Measurements from ENCODE around the gene NCSTN. TPM values are rescaled to one million over a fixed set of nuclear protein-coding genes. Genes with fewer than 3 reads are reported as not detected.
A peak's percentile ranks its signal among the peaks of the same experiment; 100 is the strongest.

NCSTN gene
- total RNA-seq, 1 experiment from 2014 or later, result 67.8 TPM

DNA sequence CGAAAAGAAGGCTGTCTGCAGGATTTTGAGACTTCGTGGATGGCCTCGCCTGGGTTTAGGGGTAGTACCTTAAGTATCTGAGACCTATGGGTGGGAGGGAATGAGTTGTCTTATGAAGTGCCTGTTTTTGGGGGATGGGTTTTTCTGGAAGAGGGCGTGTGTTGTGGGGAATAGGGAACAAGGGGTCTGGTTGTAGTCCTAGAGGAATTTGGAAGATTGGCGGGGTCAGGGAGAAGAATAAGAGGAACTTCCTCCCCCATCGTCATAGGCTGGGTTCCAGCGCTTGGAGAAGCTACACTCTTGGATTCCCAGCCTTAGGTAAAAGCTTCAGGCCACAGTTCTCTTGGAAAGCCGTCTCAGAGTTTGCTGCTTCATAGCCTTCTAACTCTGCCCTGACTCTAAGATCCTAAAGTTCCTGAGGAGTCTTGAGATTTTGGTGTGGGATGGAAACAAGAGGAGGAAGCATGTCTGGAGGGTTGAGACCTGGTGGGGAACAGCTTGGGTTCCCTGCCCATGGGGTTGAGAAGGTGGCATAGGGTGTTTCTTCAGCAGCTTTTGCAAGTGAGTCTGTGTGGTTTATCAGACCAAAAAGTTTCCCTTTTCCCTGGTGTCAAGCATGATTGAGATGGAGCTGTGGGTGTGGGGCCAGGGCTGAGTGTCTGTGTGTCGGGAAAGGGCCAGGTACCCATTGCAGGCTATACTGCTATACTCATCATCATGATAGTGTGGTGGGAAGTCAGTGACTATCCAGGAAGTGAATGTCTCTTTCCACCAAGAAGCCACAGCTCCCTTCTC, 59.0 kb downstream of the NCSTN start:
- no peak overlapping the region for H3K9ac ChIP-seq (ENCODE audit: extremely low read depth, insufficient read length, low read length)
- no CpG with 5 or more reads among the region's 9 CpGs for WGBS (ENCODE audit: extremely low coverage, insufficient read length, low lambda C conversion rate)
- no peak overlapping the region for H4K8ac ChIP-seq (replicated peaks; ENCODE audit: insufficient read length, low read depth, low read length)
- H4K20me1 ChIP-seq (ENCODE audit: control insufficient read depth, insufficient read depth, insufficient read length), result no peaks in the 10 kb centered on the region
- H3K79me2 ChIP-seq (ENCODE audit: insufficient read depth, low read length), result peaks cover 24% of the 10 kb centered on the region; the same call in 1 of the 2 replicates
- no peak overlapping the region for H2BK5ac ChIP-seq (ENCODE audit: insufficient read length, low read length)
- DNase-seq, result no peak
- no peak overlapping the region for H3K23ac ChIP-seq (ENCODE audit: insufficient read length, low read depth, low read length)
- H4K91ac ChIP-seq (ENCODE audit: insufficient read length, low read depth, low read length), result no peak overlapping the region
- no peaks in the 10 kb centered on the region for H3K27me3 Mint-ChIP-seq (ENCODE audit: low read depth)
- no peak overlapping the region for H3K4ac ChIP-seq (ENCODE audit: low read depth, low read length)
- H3T11ph ChIP-seq (ENCODE audit: low read length), result no peak overlapping the region
- H3K36me3 Mint-ChIP-seq (ENCODE audit: insufficient read depth in 1 of 3, low read depth in 3 of 3), result peaks cover 4 to 18% (median 4%) of the 10 kb centered on the region in 3 experiments; a peak in 6 of 7 replicates
- no peak overlapping the region for H2BK20ac ChIP-seq (ENCODE audit: low read depth, low read length, poor library complexity, severe bottlenecking)
- no peaks in the 10 kb centered on the region for H3K9me3 Mint-ChIP-seq
- peaks cover 69% of the 10 kb centered on the region in 2 experiments for H3K4me1 Mint-ChIP-seq
- no peak overlapping the region for H3K14ac ChIP-seq (ENCODE audit: insufficient read depth, low read length)
- H4K5ac ChIP-seq (ENCODE audit: insufficient read length, low read depth, low read length), result no peak overlapping the region
- peaks cover 17% of the 10 kb centered on the region for H3K23me2 ChIP-seq (ENCODE audit: insufficient read length, low read depth, low read length, poor library complexity, severe bottlenecking)
- no peak overlapping the region for H3K27ac ChIP-seq (ENCODE audit: insufficient read length, low read depth, low read length)
- H2BK15ac ChIP-seq (ENCODE audit: low read depth, low read length), result no peak overlapping the region
- H3K18ac ChIP-seq (ENCODE audit: insufficient read length, low read depth, low read length), result no peak overlapping the region
- H2BK12ac ChIP-seq (ENCODE audit: insufficient read length, low read depth, low read length), result no peak overlapping the region
- peaks cover 27% of the 10 kb centered on the region; the same call in 1 of the 2 replicates for H3K4me1 ChIP-seq (ENCODE audit: insufficient read depth, low read length)
- H3K27ac Mint-ChIP-seq, result peak overlapping the region in 1 of 3 experiments; percentile 32; a peak in 1 of 7 replicates
- no peaks in the 10 kb centered on the region for H3K79me1 ChIP-seq (ENCODE audit: insufficient read depth, low read depth, low read length, poor library complexity, severe bottlenecking)
- peak overlapping the region; percentile 95 for H3K4me2 ChIP-seq (ENCODE audit: insufficient read depth, insufficient read length, low read length)
- H2BK120ac ChIP-seq (ENCODE audit: low read depth, low read length, poor library complexity, severe bottlenecking), result no peak overlapping the region
- no peaks in the 10 kb centered on the region for H3K27me3 ChIP-seq (ENCODE audit: insufficient read depth, low read length)
- no peak overlapping the region for H3K56ac ChIP-seq (ENCODE audit: insufficient read length, low read depth, low read length)
- TF ChIP-seq, protein P1, sequence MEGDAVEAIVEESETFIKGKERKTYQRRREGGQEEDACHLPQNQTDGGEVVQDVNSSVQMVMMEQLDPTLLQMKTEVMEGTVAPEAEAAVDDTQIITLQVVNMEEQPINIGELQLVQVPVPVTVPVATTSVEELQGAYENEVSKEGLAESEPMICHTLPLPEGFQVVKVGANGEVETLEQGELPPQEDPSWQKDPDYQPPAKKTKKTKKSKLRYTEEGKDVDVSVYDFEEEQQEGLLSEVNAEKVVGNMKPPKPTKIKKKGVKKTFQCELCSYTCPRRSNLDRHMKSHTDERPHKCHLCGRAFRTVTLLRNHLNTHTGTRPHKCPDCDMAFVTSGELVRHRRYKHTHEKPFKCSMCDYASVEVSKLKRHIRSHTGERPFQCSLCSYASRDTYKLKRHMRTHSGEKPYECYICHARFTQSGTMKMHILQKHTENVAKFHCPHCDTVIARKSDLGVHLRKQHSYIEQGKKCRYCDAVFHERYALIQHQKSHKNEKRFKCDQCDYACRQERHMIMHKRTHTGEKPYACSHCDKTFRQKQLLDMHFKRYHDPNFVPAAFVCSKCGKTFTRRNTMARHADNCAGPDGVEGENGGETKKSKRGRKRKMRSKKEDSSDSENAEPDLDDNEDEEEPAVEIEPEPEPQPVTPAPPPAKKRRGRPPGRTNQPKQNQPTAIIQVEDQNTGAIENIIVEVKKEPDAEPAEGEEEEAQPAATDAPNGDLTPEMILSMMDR (conservative IDR thresholded peaks at IDR 0.05), result no peak
- no peaks in the 10 kb centered on the region for H3K9me3 ChIP-seq (ENCODE audit: control insufficient read depth, low read depth, low read length)
- no peak overlapping the region for H2AFZ ChIP-seq (ENCODE audit: low read length)
- peak overlapping the region; percentile 91 for H3K4me3 Mint-ChIP-seq
- no peak overlapping the region for H2AK5ac ChIP-seq (ENCODE audit: insufficient read length, low read length)

Measured in H9 (cell line).